Activated gamma-delta T cell (primary cell): ENCODE measurements around the gene PRR35.

Experiments used
- DNase-seq: peaks from one replicate; lab custom pipeline; 2025; lab: John Stamatoyannopoulos, UW

Gene PRR35

GRCh38 chr16:549544-550263, 10.5 kb upstream of the PRR35 start:
- no peak for DNase-seq

GRCh38 chr16:551210-551609, 9.0 kb upstream of the PRR35 start:
- DNase-seq, result no peak

GRCh38 chr16:552171-552570, 8.0 kb upstream of the PRR35 start:
- DNase-seq, result no peak

GRCh38 chr16:553601-554296, 6.4 kb upstream of the PRR35 start:
- no peak for DNase-seq

- DNase-seq, result no peak
Measured at GRCh38 chr16:554297-554621, 5.9 kb upstream of the PRR35 start.

GRCh38 chr16:554640-555365, 5.4 kb upstream of the PRR35 start:
- DNase-seq, result no peak

GRCh38 chr16:555528-556473, 4.4 kb upstream of the PRR35 start:
- no peak for DNase-seq

- DNase-seq, result no peak
Measured at GRCh38 chr16:556474-557173, 3.6 kb upstream of the PRR35 start.

GRCh38 chr16:557463-558297, 2.5 kb upstream of the PRR35 start:
- DNase-seq, result no peak

GRCh38 chr16:558298-559020, 1.7 kb upstream of the PRR35 start:
- no peak for DNase-seq

- DNase-seq, result no peak
Measured at GRCh38 chr16:559021-559380, 1.2 kb upstream of the PRR35 start.

- no peak for DNase-seq
Measured at GRCh38 chr16:559411-560203, 587 bp upstream of the PRR35 start.

- DNase-seq, result no peak
Measured at GRCh38 chr16:560701-561412, 663 bp downstream of the PRR35 start.

GRCh38 chr16:561413-561794, 1.2 kb downstream of the PRR35 start:
- DNase-seq, result no peak

- DNase-seq, result no peak
Measured at GRCh38 chr16:561957-562938, 2.1 kb downstream of the PRR35 start.

- no peak for DNase-seq
Measured at GRCh38 chr16:563072-563644, 3.0 kb downstream of the PRR35 start.
